ENCODE data around the gene AREG. TPM values are rescaled to one million over a fixed set of nuclear protein-coding genes. Genes with fewer than 3 reads are reported as not detected.

The AREG gene
- polyA plus RNA-seq, 1 experiment = 2.4 TPM

DNA sequence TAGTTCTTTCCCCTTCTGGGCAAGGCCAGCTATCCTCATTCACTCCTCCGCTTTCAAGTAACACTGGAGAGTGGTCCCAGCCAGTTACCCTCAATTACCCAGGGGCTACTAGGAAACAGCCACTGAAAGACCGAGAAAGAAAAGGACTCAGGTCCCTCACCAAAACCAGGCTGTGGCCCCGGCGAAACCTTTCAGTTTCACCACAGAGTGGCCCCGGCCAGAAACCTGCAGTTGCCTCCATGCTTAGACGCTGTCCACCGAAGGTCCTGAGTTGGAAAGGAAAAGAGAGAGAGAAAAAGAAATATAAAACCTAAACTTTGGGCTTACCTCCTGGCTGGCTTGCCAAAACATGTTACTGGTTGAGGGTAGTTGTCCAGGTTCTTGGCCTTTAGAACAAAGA lies 5.0 kb upstream of the AREG start:
- DNase-seq (ENCODE audit: low read depth, low spot score) = no peak
- CTCF ChIA-PET = no interaction called here

DNA sequence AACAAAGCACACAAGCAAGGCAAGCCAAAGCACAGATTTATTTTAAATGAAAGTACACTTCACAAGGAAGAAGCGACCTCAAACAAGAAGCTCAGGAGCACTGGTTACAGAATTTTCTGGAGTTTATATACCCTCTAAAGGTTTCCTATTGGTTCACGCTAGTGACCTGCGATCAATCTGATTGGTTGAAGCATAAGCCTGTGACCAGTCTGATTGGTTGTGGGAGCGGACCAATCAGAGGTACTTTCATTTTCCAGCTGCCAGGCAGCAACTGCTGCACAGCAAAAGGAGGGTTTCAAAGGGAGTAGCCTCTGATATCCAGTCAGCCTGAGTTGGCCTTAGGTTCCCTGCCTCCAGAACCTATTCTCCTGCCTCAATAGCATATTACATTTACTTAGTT lies 4.6 kb upstream of the AREG start:
- TF ChIP-seq, protein P1, sequence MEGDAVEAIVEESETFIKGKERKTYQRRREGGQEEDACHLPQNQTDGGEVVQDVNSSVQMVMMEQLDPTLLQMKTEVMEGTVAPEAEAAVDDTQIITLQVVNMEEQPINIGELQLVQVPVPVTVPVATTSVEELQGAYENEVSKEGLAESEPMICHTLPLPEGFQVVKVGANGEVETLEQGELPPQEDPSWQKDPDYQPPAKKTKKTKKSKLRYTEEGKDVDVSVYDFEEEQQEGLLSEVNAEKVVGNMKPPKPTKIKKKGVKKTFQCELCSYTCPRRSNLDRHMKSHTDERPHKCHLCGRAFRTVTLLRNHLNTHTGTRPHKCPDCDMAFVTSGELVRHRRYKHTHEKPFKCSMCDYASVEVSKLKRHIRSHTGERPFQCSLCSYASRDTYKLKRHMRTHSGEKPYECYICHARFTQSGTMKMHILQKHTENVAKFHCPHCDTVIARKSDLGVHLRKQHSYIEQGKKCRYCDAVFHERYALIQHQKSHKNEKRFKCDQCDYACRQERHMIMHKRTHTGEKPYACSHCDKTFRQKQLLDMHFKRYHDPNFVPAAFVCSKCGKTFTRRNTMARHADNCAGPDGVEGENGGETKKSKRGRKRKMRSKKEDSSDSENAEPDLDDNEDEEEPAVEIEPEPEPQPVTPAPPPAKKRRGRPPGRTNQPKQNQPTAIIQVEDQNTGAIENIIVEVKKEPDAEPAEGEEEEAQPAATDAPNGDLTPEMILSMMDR (IDR thresholded peaks at IDR 0.05; ENCODE audit: low read depth, low read length) = no peak
- Histone ChIP-seq H3K9me3 (ENCODE audit: control insufficient read depth, insufficient read depth, low read length) (no peaks in the 10 kb centered on the region), H3K27ac (ENCODE audit: low read depth, low read length) (no peak overlapping the region), H3K27me3 (ENCODE audit: control insufficient read depth, insufficient read depth, low read length) (no peaks in the 10 kb centered on the region), H3K4me3 (ENCODE audit: low read depth, low read length) (no peak overlapping the region)
- CTCF ChIA-PET = no interaction called here
- POLR2A ChIA-PET = no interaction called here
- no peak for DNase-seq (ENCODE audit: low read depth, low spot score)

More for the DNA sequence above, 5.0 kb upstream of the AREG start:
- POLR2A ChIA-PET = no interaction called here
- Histone ChIP-seq H3K27ac (ENCODE audit: low read depth, low read length) (no peak overlapping the region), H3K4me3 (ENCODE audit: low read depth, low read length) (no peak overlapping the region), H3K9me3 (ENCODE audit: control insufficient read depth, insufficient read depth, low read length) (no peaks in the 10 kb centered on the region), H3K27me3 (ENCODE audit: control insufficient read depth, insufficient read depth, low read length) (no peaks in the 10 kb centered on the region)
- TF ChIP-seq, protein P1 (IDR thresholded peaks at IDR 0.05; ENCODE audit: low read depth, low read length) = no peak

DNA sequence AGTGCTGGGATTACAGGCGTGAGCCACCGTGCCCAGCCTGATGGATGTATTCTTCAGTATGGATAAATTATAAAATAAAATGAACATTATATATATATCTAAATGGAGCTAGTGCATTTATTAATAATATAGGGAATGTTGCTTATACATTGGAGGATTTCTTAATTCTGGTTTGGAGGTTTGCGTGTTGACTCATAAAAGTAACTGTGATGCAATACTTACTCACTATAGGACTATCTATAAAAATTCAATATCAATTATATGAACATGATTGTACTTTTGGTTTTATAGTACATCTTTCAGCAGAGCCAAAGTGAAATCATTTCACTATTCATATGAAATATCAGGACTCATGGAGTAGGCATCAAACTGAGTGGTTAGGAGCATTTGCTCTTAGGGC lies 3.2 kb upstream of the AREG start:
- POLR2A ChIA-PET = no interaction called here
- CTCF ChIA-PET = no interaction called here
- Histone ChIP-seq H3K27ac (ENCODE audit: low read depth, low read length) (no peak overlapping the region), H3K27me3 (ENCODE audit: control insufficient read depth, insufficient read depth, low read length) (no peaks in the 10 kb centered on the region), H3K4me3 (ENCODE audit: low read depth, low read length) (no peak overlapping the region), H3K9me3 (ENCODE audit: control insufficient read depth, insufficient read depth, low read length) (no peaks in the 10 kb centered on the region)
- no peak for DNase-seq (ENCODE audit: low read depth, low spot score)
- TF ChIP-seq, protein P1 (IDR thresholded peaks at IDR 0.05; ENCODE audit: low read depth, low read length) = no peak

DNA sequence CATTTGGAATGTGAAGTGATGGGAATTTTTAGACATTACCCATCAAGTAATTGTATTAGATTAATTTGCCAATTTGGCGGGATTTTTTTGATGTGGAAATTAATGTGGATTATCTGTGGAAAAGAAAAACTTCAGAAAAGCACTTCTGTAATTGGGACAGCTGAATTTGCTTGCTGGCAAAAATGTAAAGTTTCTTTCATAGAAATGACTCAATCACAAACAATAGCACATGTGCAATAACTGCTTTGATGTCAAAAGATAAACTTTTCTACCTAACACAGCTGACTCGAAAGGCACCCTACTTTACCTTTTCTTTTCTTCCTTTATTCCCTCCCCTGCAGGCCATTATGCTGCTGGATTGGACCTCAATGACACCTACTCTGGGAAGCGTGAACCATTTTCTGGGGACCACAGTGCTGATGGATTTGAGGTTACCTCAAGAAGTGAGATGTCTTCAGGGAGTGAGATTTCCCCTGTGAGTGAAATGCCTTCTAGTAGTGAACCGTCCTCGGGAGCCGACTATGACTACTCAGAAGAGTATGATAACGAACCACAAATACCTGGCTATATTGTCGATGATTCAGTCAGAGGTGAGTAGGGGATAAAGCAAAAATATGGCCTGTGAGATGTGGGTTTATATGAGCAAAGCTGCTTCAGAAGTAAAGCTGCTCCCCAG lies 1.4 kb downstream of the AREG start:
- Histone ChIP-seq H3K27me3 (ENCODE audit: control insufficient read depth, insufficient read depth, low read length) (no peaks in the 10 kb centered on the region), H3K4me3 (ENCODE audit: low read depth, low read length) (no peak overlapping the region), H3K9me3 (ENCODE audit: control insufficient read depth, insufficient read depth, low read length) (no peaks in the 10 kb centered on the region), H3K27ac (ENCODE audit: low read depth, low read length) (no peak overlapping the region)
- ChIA-PET CTCF (interaction anchor here (1.3 to 1.6 kb wide), 2 partner anchors 9 to 31 kb away, joined by 4 read pairs; no protein-coding TSS in a partner anchor), POLR2A (no interaction called here)
- TF ChIP-seq, protein P1 (IDR thresholded peaks at IDR 0.05; ENCODE audit: low read depth, low read length) = no peak
- DNase-seq (ENCODE audit: low read depth, low spot score) = no peak

DNA sequence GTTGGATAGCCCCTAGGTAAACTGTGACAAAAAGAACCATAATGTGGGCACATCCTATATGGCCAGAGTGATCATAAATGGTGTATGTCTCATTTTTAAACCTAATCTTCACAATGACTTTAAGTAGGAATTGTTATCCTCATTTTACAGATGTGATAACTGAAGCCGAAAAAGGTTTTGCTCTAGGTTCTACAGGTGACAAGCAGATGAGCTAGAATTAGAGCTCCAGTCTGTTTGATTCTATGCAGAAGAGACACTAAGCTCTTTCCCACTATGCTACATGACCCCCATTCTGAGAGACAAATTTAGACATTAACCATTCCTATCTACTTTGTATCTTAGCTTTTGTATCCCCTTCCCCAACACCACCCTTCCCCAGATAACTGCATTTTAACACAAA lies 2.0 kb downstream of the AREG start:
- Histone ChIP-seq H3K4me3 (ENCODE audit: low read depth, low read length) (no peak overlapping the region), H3K27me3 (ENCODE audit: control insufficient read depth, insufficient read depth, low read length) (no peaks in the 10 kb centered on the region), H3K27ac (ENCODE audit: low read depth, low read length) (no peak overlapping the region), H3K9me3 (ENCODE audit: control insufficient read depth, insufficient read depth, low read length) (no peaks in the 10 kb centered on the region)
- ChIA-PET POLR2A (no interaction called here), CTCF (interaction anchor here (1.3 kb wide), 1 partner anchor 10 kb away, joined by 4 read pairs; no protein-coding TSS in a partner anchor)
- TF ChIP-seq, protein P1 (IDR thresholded peaks at IDR 0.05; ENCODE audit: low read depth, low read length) = no peak
- DNase-seq (ENCODE audit: low read depth, low spot score) = no peak

Measured in AG04450 (cell line).